T47D (cell line): Measurements from ENCODE around the gene ATXN1L.
"Not testable (repeated sequence)": the region's sequence is repeated elsewhere in the genome, so short reads cannot be mapped to it uniquely, and the experiment has no call there.

Experiments
- DNase-seq, 2 experiments: peaks; one replicate each; pipeline versions ENCODE4 v3.0.0 to v3.0.0-alpha.2; 2011 to 2012; ENCODE audit warnings: low read depth in 1 of 2, low spot score in 1 of 2
- JUND ChIP-seq: IDR thresholded peaks from 2 replicates; pipeline ENCODE4 v1.6.1; 2012; ENCODE audit warnings: low read depth
- in situ Hi-C: cut with HindIII; loops from 2 replicates; pipeline ENCODE4 v1.10.0; 2016; ENCODE audit warnings: low sequenced_read_pairs, low pct_unique_long_range_greater_than_20kb

The ATXN1L gene

DNA sequence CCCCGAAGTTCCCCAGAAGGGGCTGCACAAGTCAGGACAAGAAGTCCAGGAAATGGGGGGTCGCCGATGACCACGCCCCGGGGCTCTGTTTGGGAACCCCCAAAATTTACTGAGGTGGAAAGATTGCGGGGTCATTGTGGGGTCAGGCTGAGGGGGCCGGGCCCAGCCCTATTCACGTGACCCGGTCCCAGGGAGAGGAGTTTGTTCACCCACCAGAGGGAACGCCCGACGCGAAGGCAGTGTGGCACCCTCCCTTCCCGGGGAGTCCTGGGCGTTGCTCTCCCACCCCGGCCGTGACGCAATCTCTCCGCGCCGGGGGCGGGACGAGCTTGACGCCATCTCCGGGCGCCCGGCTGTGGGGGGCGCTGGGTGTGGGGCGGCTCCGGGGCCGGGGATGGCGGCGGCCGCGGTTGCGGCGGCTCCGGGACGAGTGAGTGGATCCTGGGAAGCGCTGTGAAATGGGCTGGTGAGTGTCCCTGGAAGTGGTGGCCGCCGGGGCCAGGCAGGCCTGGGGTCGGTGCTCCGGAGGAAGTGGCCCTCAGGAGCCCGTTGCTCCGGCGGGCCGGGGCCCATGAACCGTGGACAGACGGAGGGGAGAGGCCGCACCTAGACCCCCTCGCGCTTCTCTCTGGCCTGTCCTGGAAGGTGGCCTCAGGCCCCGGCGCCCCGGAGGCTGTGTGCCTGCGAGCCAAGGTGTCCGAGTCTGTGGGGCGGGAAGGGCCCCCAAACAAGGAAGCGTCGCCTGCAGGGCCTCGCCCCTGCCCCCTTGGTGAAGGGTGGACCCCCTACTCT lies at the start of gene ATXN1L:
ATXN1L (plus strand) TSS at position 338 of the 792 bp plus-strand sequence. CDS start 3,765 bp downstream, outside the sequence.
- DNase-seq, result peak; percentile 91 to 96
- in situ Hi-C loops, result no loop called here
- no peak for TF ChIP-seq JUND

DNA sequence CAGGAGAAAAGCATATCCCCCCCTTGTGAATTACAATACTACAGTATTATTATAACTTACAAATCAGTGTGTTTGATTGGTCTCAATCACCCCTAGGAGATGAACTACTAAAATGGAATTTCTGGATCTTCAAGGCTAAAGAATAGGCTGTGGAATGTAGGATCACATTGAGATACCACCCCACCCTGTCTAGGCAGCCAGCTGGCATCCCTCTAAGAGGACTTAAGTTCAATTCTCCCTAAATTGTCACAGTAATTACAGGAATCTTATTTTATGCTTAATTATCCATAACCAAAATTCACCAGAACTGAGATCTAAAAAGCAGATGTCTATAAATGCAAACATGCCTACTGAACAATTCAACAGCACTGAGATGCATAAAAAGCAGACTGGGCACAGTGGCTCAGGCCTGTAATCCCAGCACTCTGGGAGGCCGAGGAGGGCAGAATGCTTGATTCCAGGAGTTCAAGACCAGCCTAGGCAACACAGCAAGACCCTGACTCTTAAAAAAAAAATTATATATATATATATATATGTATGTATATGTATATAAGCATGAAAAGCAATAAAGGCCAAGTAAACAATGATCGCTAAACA lies 49.2 kb upstream of the ATXN1L start:
- TF ChIP-seq JUND, result no peak
- DNase-seq, result no peak
- in situ Hi-C loops, result no loop called here

DNA sequence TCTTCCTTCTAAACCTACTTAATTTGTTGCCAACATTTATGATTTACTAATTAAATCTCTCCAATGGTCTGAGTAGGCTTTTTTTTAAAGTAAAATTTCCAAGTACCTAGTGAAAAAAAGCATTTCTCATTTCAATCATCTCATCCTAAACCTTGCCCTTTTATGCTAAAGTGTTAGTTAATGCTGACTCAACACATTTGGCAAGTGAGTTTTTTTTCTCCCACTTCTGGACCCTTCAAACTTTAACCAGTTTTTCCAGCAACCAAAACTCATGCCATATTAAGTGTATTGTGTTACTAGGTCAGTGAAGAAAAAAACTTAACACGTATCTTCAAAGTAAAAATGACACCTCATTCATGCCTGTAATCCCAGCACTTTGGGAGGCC lies 42.5 kb upstream of the ATXN1L start:
- no peak for TF ChIP-seq JUND
- in situ Hi-C loops, result no loop called here
- no peak for DNase-seq

DNA sequence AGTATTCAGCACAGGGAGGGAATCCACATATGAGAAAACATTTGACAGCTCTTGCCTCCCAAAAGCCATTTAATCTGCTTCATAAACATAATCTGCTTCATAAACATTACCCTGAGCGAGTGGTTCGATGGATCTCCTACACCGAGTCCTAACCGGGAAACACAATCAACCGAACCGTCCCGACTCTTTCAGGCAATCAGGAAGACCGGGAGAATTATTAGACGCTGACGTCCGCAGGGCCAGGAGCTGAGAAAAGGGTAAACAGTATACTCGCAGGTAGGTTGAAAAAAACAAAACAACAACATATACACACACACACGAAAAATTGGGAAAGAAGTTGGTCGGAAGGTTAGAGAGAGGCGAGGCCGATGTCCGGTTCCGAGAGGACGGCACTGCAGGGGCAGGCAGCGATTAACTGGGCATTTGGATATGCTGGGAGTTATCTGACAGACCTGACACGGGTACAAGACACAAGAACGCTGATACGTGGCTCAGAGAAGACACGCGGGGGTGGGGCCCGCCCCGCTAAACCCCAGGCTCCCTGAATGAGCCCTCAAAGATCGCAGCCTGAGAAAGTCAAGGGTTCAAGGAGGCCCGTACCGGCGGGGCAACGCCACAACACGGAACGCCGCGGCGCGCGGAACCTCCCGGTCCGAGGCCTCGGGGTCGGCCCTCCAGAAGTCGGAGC lies 37.7 kb upstream of the ATXN1L start:
- in situ Hi-C loops, result no loop called here
- DNase-seq, result peak in 1 of 2 experiments; percentile 29

GRCh38 chr16:71808593-71809459 lies 37.0 kb upstream of the ATXN1L start, which contains the start of gene AP1G1:
Gene AP1G1, minus strand, starts transcription at chr16:71808834. Its CDS starts 19,355 bp downstream, at chr16:71789479.
- DNase-seq, result peak; percentile 92 to 99
- in situ Hi-C loops, result no loop called here
- peak; percentile 45; the same call in 1 of the 2 replicates for TF ChIP-seq JUND

More for the DNA sequence above, 37.7 kb upstream of the ATXN1L start:
- TF ChIP-seq JUND, result no peak

DNA sequence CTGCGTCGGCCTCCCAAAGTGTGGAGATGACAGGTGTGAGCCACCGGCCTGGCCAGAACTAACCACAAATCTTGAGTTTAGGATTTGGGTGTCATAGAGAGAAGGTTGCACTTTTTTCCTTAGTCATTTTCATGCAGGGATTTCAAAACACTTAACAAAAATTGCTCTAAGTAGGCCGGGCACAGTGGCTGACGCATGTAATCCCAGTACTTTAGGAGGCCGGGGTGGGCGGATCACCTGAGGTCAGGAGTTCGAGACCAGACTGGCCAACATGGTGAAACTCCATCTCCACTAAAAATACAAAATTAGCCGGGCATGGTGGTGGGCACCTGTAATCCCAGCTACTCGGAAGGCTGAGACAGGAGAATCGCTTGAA lies 35.6 kb upstream of the ATXN1L start:
- in situ Hi-C loops, DNase-seq: not testable (repeated sequence)

DNA sequence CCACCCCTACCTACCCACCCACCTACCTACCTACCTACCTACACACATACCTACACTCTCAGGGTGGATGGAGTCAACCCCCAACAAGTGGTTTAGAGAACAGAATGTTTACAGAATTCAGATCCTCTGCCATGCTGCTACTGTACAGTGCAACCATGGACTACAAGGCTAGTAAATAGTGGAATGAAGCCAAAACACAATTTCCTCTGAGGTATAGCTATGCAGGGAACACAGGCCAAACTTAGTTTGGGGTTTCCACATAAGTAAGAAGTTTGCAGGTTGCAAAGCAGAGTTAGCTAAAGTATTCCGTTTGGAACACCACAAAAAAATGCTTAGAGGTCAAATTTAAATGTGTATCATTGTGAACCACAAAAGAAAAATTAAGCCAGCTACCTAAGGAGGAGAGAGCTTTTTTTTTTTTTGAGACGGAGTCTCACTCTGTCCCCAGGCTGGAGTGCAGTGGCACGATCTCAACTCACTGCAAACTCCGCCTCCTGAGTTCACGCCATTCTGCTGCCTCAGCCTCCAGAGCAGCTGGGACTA lies 34.4 kb upstream of the ATXN1L start:
- peak in 1 of 2 experiments; percentile 59 for DNase-seq
- in situ Hi-C loops, result no loop called here
- TF ChIP-seq JUND, result no peak

DNA sequence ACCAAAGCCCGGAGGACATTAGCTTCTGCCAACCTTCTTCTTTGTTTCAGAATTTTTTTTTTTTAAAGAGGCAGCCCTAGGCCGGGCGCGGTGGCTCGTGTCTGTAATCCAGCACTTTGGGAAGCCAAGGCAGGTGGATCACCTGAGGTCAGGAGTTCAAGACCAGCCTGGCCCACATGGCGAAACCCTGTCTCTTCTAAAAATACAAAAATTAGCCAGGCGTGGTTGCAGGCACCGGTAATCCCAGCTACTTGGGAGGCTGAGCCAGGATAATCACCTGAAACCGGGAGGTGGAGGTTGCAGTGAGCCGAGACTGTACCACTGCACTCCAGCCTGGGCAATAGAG lies 28.6 kb upstream of the ATXN1L start:
- DNase-seq, result peak in 1 of 2 experiments; percentile 33
- in situ Hi-C loops, result not testable (repeated sequence)

- in situ Hi-C loops, result no loop called here
- DNase-seq, result no peak
- TF ChIP-seq JUND, result no peak
Observed at GRCh38 chr16:71826533-71827017, 19.2 kb upstream of the ATXN1L start.

GRCh38 chr16:71830359-71830758 lies 15.4 kb upstream of the ATXN1L start:
- DNase-seq, result peak in 1 of 2 experiments; percentile 92
- in situ Hi-C loops, result no loop called here
- TF ChIP-seq JUND, result no peak

- in situ Hi-C loops, DNase-seq: not testable (repeated sequence)
Observed at GRCh38 chr16:71831698-71832097, 14.1 kb upstream of the ATXN1L start.

DNA sequence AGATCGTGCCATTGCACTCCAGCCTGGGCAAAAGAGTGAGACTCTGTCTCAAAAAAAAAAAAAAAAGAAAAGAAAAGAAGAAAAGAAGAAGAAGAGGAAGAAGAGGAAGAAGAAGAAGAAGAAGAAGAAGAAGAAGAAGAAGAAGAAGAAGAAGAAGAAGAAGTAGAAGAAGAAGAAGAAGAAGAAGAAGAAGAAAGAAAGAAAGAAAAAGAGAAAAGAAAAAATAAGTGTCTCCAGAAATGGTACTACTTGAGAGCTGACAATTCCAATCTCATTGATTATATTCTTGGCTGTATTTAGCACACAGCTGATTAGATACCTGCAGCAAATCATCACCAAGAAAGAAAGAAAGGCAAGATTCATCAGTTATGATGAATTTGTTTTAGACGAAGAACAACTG lies 13.7 kb upstream of the ATXN1L start:
- DNase-seq, in situ Hi-C loops: not testable (repeated sequence)
